ENCODE measurements around the gene ACCSL. TPM values are rescaled to one million over a fixed set of nuclear protein-coding genes. Genes with fewer than 3 reads are reported as not detected.

The ACCSL gene
- total RNA-seq, 1 donor from 2014 or later: not detected

- H3K4me3 Mint-ChIP-seq (ENCODE audit: low read depth): no peak overlapping the region
- intact Hi-C loops (cut with micrococcal nuclease): no loop called here
- no peak for DNase-seq (ENCODE audit: low spot score)
- no peaks in the 10 kb centered on the region for H3K36me3 Mint-ChIP-seq (ENCODE audit: low read depth)
- peaks cover 5% of the 10 kb centered on the region for H3K9me3 Mint-ChIP-seq
- no peak overlapping the region for H3K27ac Mint-ChIP-seq
- no peaks in the 10 kb centered on the region for H3K4me1 Mint-ChIP-seq (ENCODE audit: low read depth)
- H3K27me3 Mint-ChIP-seq (ENCODE audit: low read depth): peaks cover 9% of the 10 kb centered on the region
Measured at GRCh38 chr11:44028816-44029506, 18.8 kb upstream of the ACCSL start.

GRCh38 chr11:44029507-44029845 lies 18.3 kb upstream of the ACCSL start:
- no peak overlapping the region for H3K27ac Mint-ChIP-seq
- H3K36me3 Mint-ChIP-seq (ENCODE audit: low read depth): no peaks in the 10 kb centered on the region
- H3K27me3 Mint-ChIP-seq (ENCODE audit: low read depth): peaks cover 7% of the 10 kb centered on the region
- H3K4me3 Mint-ChIP-seq (ENCODE audit: low read depth): no peak overlapping the region
- intact Hi-C loops (cut with micrococcal nuclease): no loop called here
- DNase-seq (ENCODE audit: low spot score): no peak
- H3K4me1 Mint-ChIP-seq (ENCODE audit: low read depth): no peaks in the 10 kb centered on the region
- H3K9me3 Mint-ChIP-seq: peaks cover 5% of the 10 kb centered on the region

GRCh38 chr11:44029977-44030911 lies 17.5 kb upstream of the ACCSL start:
- H3K27ac Mint-ChIP-seq: no peak overlapping the region
- no peaks in the 10 kb centered on the region for H3K36me3 Mint-ChIP-seq (ENCODE audit: low read depth)
- H3K9me3 Mint-ChIP-seq: peaks cover 5% of the 10 kb centered on the region
- no peaks in the 10 kb centered on the region for H3K4me1 Mint-ChIP-seq (ENCODE audit: low read depth)
- no peak for DNase-seq (ENCODE audit: low spot score)
- H3K27me3 Mint-ChIP-seq (ENCODE audit: low read depth): peaks cover 5% of the 10 kb centered on the region
- intact Hi-C loops (cut with micrococcal nuclease): no loop called here
- no peak overlapping the region for H3K4me3 Mint-ChIP-seq (ENCODE audit: low read depth)

GRCh38 chr11:44030996-44031395 lies 16.8 kb upstream of the ACCSL start:
- peaks cover 3% of the 10 kb centered on the region for H3K9me3 Mint-ChIP-seq
- no peak overlapping the region for H3K4me3 Mint-ChIP-seq (ENCODE audit: low read depth)
- DNase-seq (ENCODE audit: low spot score): no peak
- no peaks in the 10 kb centered on the region for H3K36me3 Mint-ChIP-seq (ENCODE audit: low read depth)
- H3K27me3 Mint-ChIP-seq (ENCODE audit: low read depth): peaks cover 4% of the 10 kb centered on the region
- H3K27ac Mint-ChIP-seq: no peak overlapping the region
- intact Hi-C loops (cut with micrococcal nuclease): no loop called here
- no peaks in the 10 kb centered on the region for H3K4me1 Mint-ChIP-seq (ENCODE audit: low read depth)

GRCh38 chr11:44031549-44031948 lies 16.2 kb upstream of the ACCSL start:
- intact Hi-C loops (cut with micrococcal nuclease): no loop called here
- H3K4me1 Mint-ChIP-seq (ENCODE audit: low read depth): no peaks in the 10 kb centered on the region
- H3K36me3 Mint-ChIP-seq (ENCODE audit: low read depth): no peaks in the 10 kb centered on the region

GRCh38 chr11:44032299-44033085 lies 15.3 kb upstream of the ACCSL start:
- DNase-seq (ENCODE audit: low spot score): no peak
- Mint-ChIP-seq H3K27me3 (ENCODE audit: low read depth) (no peaks in the 10 kb centered on the region), H3K27ac (no peak overlapping the region), H3K36me3 (ENCODE audit: low read depth) (no peaks in the 10 kb centered on the region), H3K4me3 (ENCODE audit: low read depth) (no peak overlapping the region), H3K9me3 (no peaks in the 10 kb centered on the region), H3K4me1 (ENCODE audit: low read depth) (no peaks in the 10 kb centered on the region)
- intact Hi-C loops (cut with micrococcal nuclease): no loop called here

More at GRCh38 chr11:44031549-44031948, 16.2 kb upstream of the ACCSL start:
- H3K27ac Mint-ChIP-seq: no peak overlapping the region
- H3K9me3 Mint-ChIP-seq: no peaks in the 10 kb centered on the region
- DNase-seq (ENCODE audit: low spot score): no peak
- H3K4me3 Mint-ChIP-seq (ENCODE audit: low read depth): no peak overlapping the region
- no peaks in the 10 kb centered on the region for H3K27me3 Mint-ChIP-seq (ENCODE audit: low read depth)

- no peak for DNase-seq (ENCODE audit: low spot score)
- Mint-ChIP-seq H3K4me1 (ENCODE audit: low read depth) (no peaks in the 10 kb centered on the region), H3K9me3 (no peaks in the 10 kb centered on the region), H3K27ac (no peak overlapping the region), H3K27me3 (ENCODE audit: low read depth) (peaks cover 2% of the 10 kb centered on the region), H3K36me3 (ENCODE audit: low read depth) (no peaks in the 10 kb centered on the region), H3K4me3 (ENCODE audit: low read depth) (no peak overlapping the region)
- intact Hi-C loops (cut with micrococcal nuclease): no loop called here
Measured at GRCh38 chr11:44033411-44033850, 14.3 kb upstream of the ACCSL start.

GRCh38 chr11:44033856-44034255 lies 13.9 kb upstream of the ACCSL start:
- H3K27ac Mint-ChIP-seq: no peak overlapping the region
- intact Hi-C loops (cut with micrococcal nuclease): no loop called here

GRCh38 chr11:44034639-44035038 lies 13.1 kb upstream of the ACCSL start:
- Mint-ChIP-seq H3K9me3 (no peaks in the 10 kb centered on the region), H3K27me3 (ENCODE audit: low read depth) (peaks cover 2% of the 10 kb centered on the region), H3K4me1 (ENCODE audit: low read depth) (no peaks in the 10 kb centered on the region), H3K36me3 (ENCODE audit: low read depth) (no peaks in the 10 kb centered on the region), H3K4me3 (ENCODE audit: low read depth) (no peak overlapping the region), H3K27ac (no peak overlapping the region)
- intact Hi-C loops (cut with micrococcal nuclease): no loop called here
- DNase-seq (ENCODE audit: low spot score): no peak

More at GRCh38 chr11:44033856-44034255, 13.9 kb upstream of the ACCSL start:
- no peak overlapping the region for H3K4me3 Mint-ChIP-seq (ENCODE audit: low read depth)
- H3K4me1 Mint-ChIP-seq (ENCODE audit: low read depth): no peaks in the 10 kb centered on the region
- no peak for DNase-seq (ENCODE audit: low spot score)
- no peaks in the 10 kb centered on the region for H3K9me3 Mint-ChIP-seq
- peaks cover 2% of the 10 kb centered on the region for H3K27me3 Mint-ChIP-seq (ENCODE audit: low read depth)
- no peaks in the 10 kb centered on the region for H3K36me3 Mint-ChIP-seq (ENCODE audit: low read depth)

- Mint-ChIP-seq H3K4me1 (ENCODE audit: low read depth) (no peaks in the 10 kb centered on the region), H3K9me3 (peaks cover 8% of the 10 kb centered on the region), H3K4me3 (ENCODE audit: low read depth) (no peak overlapping the region), H3K36me3 (ENCODE audit: low read depth) (no peaks in the 10 kb centered on the region), H3K27me3 (ENCODE audit: low read depth) (peaks cover 2% of the 10 kb centered on the region), H3K27ac (no peak overlapping the region)
- DNase-seq (ENCODE audit: low spot score): no peak
- intact Hi-C loops (cut with micrococcal nuclease): loop anchor here (2.0 kb wide), 1 partner anchor 146 kb away; no protein-coding TSS in a partner anchor
Measured at GRCh38 chr11:44036811-44037657, 10.7 kb upstream of the ACCSL start.

- no peak for DNase-seq (ENCODE audit: low spot score)
- H3K9me3 Mint-ChIP-seq: peaks cover 8% of the 10 kb centered on the region
- H3K27ac Mint-ChIP-seq: no peak overlapping the region
- no peaks in the 10 kb centered on the region for H3K36me3 Mint-ChIP-seq (ENCODE audit: low read depth)
- no peaks in the 10 kb centered on the region for H3K4me1 Mint-ChIP-seq (ENCODE audit: low read depth)
- H3K27me3 Mint-ChIP-seq (ENCODE audit: low read depth): peaks cover 2% of the 10 kb centered on the region
- H3K4me3 Mint-ChIP-seq (ENCODE audit: low read depth): no peak overlapping the region
- intact Hi-C loops (cut with micrococcal nuclease): loop anchor here (2.0 kb wide), 1 partner anchor 147 kb away; no protein-coding TSS in a partner anchor
Measured at GRCh38 chr11:44037658-44037998, 10.2 kb upstream of the ACCSL start.

- H3K4me1 Mint-ChIP-seq (ENCODE audit: low read depth): no peaks in the 10 kb centered on the region
- DNase-seq (ENCODE audit: low spot score): no peak
- no peaks in the 10 kb centered on the region for H3K36me3 Mint-ChIP-seq (ENCODE audit: low read depth)
- H3K27ac Mint-ChIP-seq: no peak overlapping the region
- intact Hi-C loops (cut with micrococcal nuclease): no loop called here
- peaks cover 10% of the 10 kb centered on the region for H3K27me3 Mint-ChIP-seq (ENCODE audit: low read depth)
- H3K9me3 Mint-ChIP-seq: peaks cover 8% of the 10 kb centered on the region
- H3K4me3 Mint-ChIP-seq (ENCODE audit: low read depth): no peak overlapping the region
Measured at GRCh38 chr11:44043157-44043556, 4.6 kb upstream of the ACCSL start.
